Erythroblast (primary cell): Measurements from ENCODE around the gene COL6A2.

Experiments
- DNase-seq, 2 experiments: peaks; one replicate each; lab custom pipeline; 2025; lab: John Stamatoyannopoulos, UW
- GATA1 ChIP-seq: IDR thresholded peaks from 2 replicates; pipeline ENCODE4 v1.6.1; 2011; ENCODE audit warnings: low read depth, mild to moderate bottlenecking, control low read depth, low read length, moderate library complexity
- POLR2A ChIP-seq: IDR thresholded peaks from 2 replicates; pipeline ENCODE4 v1.6.1; 2011; ENCODE audit warnings: mild to moderate bottlenecking, low read length

The COL6A2 gene

GRCh38 chr21:46121286-46122221 lies 23.6 kb downstream of the COL6A2 start:
- TF ChIP-seq POLR2A (no peak), GATA1 (no peak)
- DNase-seq = no peak

- DNase-seq = no peak
Measured at GRCh38 chr21:46122237-46122671, 24.3 kb downstream of the COL6A2 start.

GRCh38 chr21:46122758-46123683 lies 25.1 kb downstream of the COL6A2 start:
- DNase-seq = no peak
- TF ChIP-seq GATA1 (no peak), POLR2A (no peak)

More at GRCh38 chr21:46122237-46122671, 24.3 kb downstream of the COL6A2 start:
- TF ChIP-seq GATA1 (no peak), POLR2A (no peak)

GRCh38 chr21:46124083-46124925 lies 26.4 kb downstream of the COL6A2 start:
- no peak for DNase-seq
- TF ChIP-seq GATA1 (no peak), POLR2A (no peak)

GRCh38 chr21:46124926-46125845 lies 27.3 kb downstream of the COL6A2 start:
- DNase-seq = no peak
- TF ChIP-seq POLR2A = no peak
- TF ChIP-seq GATA1 = no peak

- TF ChIP-seq POLR2A = no peak
- DNase-seq = no peak
Measured at GRCh38 chr21:46125846-46126301, 28.0 kb downstream of the COL6A2 start.

- DNase-seq = no peak
- no peak for TF ChIP-seq POLR2A
Measured at GRCh38 chr21:46126309-46127238, 28.7 kb downstream of the COL6A2 start.

GRCh38 chr21:46127239-46128105 lies 29.6 kb downstream of the COL6A2 start:
- no peak for DNase-seq
- no peak for TF ChIP-seq POLR2A
- TF ChIP-seq GATA1 = no peak

- TF ChIP-seq GATA1 (no peak), POLR2A (no peak)
- DNase-seq = no peak
Measured at GRCh38 chr21:46128106-46128932, 30.4 kb downstream of the COL6A2 start.

GRCh38 chr21:46128933-46129571 lies 31.1 kb downstream of the COL6A2 start:
- no peak for TF ChIP-seq POLR2A

More at GRCh38 chr21:46128933-46129571, 31.1 kb downstream of the COL6A2 start:
- DNase-seq = no peak
